GM21825 (cell line): ENCODE data around the gene RASGRP2.

ENCODE experiments used
- ATAC-seq: cut with Tn5 transposase; IDR thresholded peaks from one replicate; pipeline ENCODE4 v1.9.1; 2021; ENCODE audit warnings: mild to moderate bottlenecking, moderate library complexity; ENCODE audit not compliant: unreplicated experiment

RASGRP2 gene

GRCh38 chr11:64742087-64742888, 1.7 kb downstream of the RASGRP2 start:
- no peak for ATAC-seq

- no peak for ATAC-seq
These were observed 2.4 kb downstream of the RASGRP2 start for GRCh38 chr11:64741375-64742086.

- no peak for ATAC-seq
These were observed 4.1 kb downstream of the RASGRP2 start for GRCh38 chr11:64739871-64740270.

- ATAC-seq: no peak
These were observed 7.3 kb downstream of the RASGRP2 start for GRCh38 chr11:64736654-64737053.

GRCh38 chr11:64735725-64736259, 8.2 kb downstream of the RASGRP2 start:
- no peak for ATAC-seq

- no peak for ATAC-seq
These were observed 8.9 kb downstream of the RASGRP2 start for GRCh38 chr11:64734811-64735724.

GRCh38 chr11:64731601-64732000, 12.3 kb downstream of the RASGRP2 start:
- no peak for ATAC-seq

GRCh38 chr11:64729851-64730382, 14.0 kb downstream of the RASGRP2 start:
- no peak for ATAC-seq

GRCh38 chr11:64728757-64729365, 15.1 kb downstream of the RASGRP2 start:
- no peak for ATAC-seq

GRCh38 chr11:64726867-64727530, 16.9 kb downstream of the RASGRP2 start:
- no peak for ATAC-seq

GRCh38 chr11:64726211-64726641, 17.7 kb downstream of the RASGRP2 start:
- no peak for ATAC-seq

GRCh38 chr11:64724863-64725532, 18.9 kb downstream of the RASGRP2 start:
- no peak for ATAC-seq

- no peak for ATAC-seq
These were observed 19.8 kb downstream of the RASGRP2 start for GRCh38 chr11:64723907-64724862.

GRCh38 chr11:64723117-64723906, 20.6 kb downstream of the RASGRP2 start, which contains the start of gene NRXN2:
NRXN2 (minus strand) TSS chr11:64723197; CDS start chr11:64713699, 9,498 bp downstream.
- ATAC-seq: peak; percentile 73

GRCh38 chr11:64722141-64723065, 21.5 kb downstream of the RASGRP2 start:
- no peak for ATAC-seq

- ATAC-seq: no peak
These were observed 22.6 kb downstream of the RASGRP2 start for GRCh38 chr11:64721359-64721699.
